K562 (cell line): Measurements from ENCODE around the gene GIMAP8. TPM values are rescaled to one million over a fixed set of nuclear protein-coding genes. Genes with fewer than 3 reads are reported as not detected.

Experiments used
- BDP1 ChIP-seq: IDR thresholded peaks from 3 replicates; pipeline ENCODE4 v1.6.1; 2011; ENCODE audit not compliant: insufficient read length, insufficient read depth
- CAMTA2 ChIP-seq: fragments of 250-450 bp; sonication (Bioruptor Pico); conservative IDR thresholded peaks from 2 replicates; pipeline ENCODE4 v1.5.1; 2022
- CHD7 ChIP-seq: fragments of 200-600 bp; sonication (generic); IDR thresholded peaks from one replicate; pipeline ENCODE4 v1.6.1; 2012; ENCODE audit warnings: mild to moderate bottlenecking, low read depth, low read length, inconsistent platforms
- CXXC5 ChIP-seq: fragments of 250-450 bp; sonication (Bioruptor Pico); IDR thresholded peaks from 2 replicates; pipeline ENCODE4 v1.8.0; 2022; ENCODE audit warnings: inconsistent platforms, mild to moderate bottlenecking, moderate library complexity
- E2F6 ChIP-seq, 2 experiments: IDR thresholded peaks; 2 replicates each; pipeline ENCODE4 v1.6.1; 2011; ENCODE audit warnings: borderline replicate concordance in 1 of 2, control low read depth in 1 of 2, low read depth in 1 of 2, low read length in 1 of 2, mild to moderate bottlenecking in 1 of 2, mixed read lengths in 1 of 2, moderate library complexity in 1 of 2; ENCODE audit not compliant: insufficient read depth in 1 of 2, insufficient read length in 1 of 2, poor library complexity in 1 of 2, severe bottlenecking in 1 of 2; ENCODE audit errors: extremely low read depth in 1 of 2
- FOS ChIP-seq: IDR thresholded peaks from 3 replicates; pipeline ENCODE4 v1.6.1; 2011; ENCODE audit not compliant: insufficient read length; ENCODE audit errors: extremely low read depth
- SPI1 ChIP-seq: IDR thresholded peaks from 2 replicates; pipeline ENCODE4 v1.6.1; 2011; ENCODE audit warnings: low read depth, low read length, control low read depth, borderline replicate concordance
- TFAP4 ChIP-seq: sonication (generic); formaldehyde crosslinking; IDR thresholded peaks from 2 replicates; pipeline ENCODE4 v1.8.0; 2022; ENCODE audit warnings: missing genetic modification reagents, mild to moderate bottlenecking, moderate library complexity, borderline replicate concordance
- TRIM24 ChIP-seq, 2 experiments: fragments of 450-650 bp; IDR thresholded peaks; 2 replicates each; pipeline ENCODE4 v1.6.1; 2016
- ZNF140 ChIP-seq: fragments of 250-450 bp; sonication (Bioruptor Pico); IDR thresholded peaks from 2 replicates; pipeline ENCODE4 v1.8.0; 2021; ENCODE audit warnings: moderate library complexity, mild to moderate bottlenecking, inconsistent platforms
- ZNF449 ChIP-seq: fragments of 250-450 bp; sonication (Bioruptor Pico); IDR thresholded peaks from 2 replicates; pipeline ENCODE4 v1.8.0; 2022; ENCODE audit warnings: moderate library complexity, mild to moderate bottlenecking, inconsistent platforms
- ZNF79 ChIP-seq: fragments of 250-450 bp; sonication (Bioruptor Pico); IDR thresholded peaks from 2 replicates; pipeline ENCODE4 v1.4.0; 2020; ENCODE audit warnings: low read depth, mild to moderate bottlenecking, moderate library complexity
- polyA plus RNA-seq, 8 experiments: library from polyadenylated mRNA; depleted of rRNA in 4 of 8; stranded (reverse) in 5 of 8; unstranded in 3 of 8; fragments of >200 nt; fragmentation: Nextera tagmentation in 2 of 8; fragmentation: Illumina TruSeq in 1 of 8; extraction: Ambion mirVana in 2 of 8; extraction: Trizol in 1 of 8; gene quantifications; 2 replicates each; pipeline versions ENCODE4 v1.2.1 to v1.2.3, GENCODE V29; 2011 to 2014; ENCODE audit warnings: inconsistent platforms in 1 of 8, missing spikeins in 1 of 8
- total RNA-seq, 7 experiments: library from RNA; depleted of rRNA in 6 of 7; stranded (reverse); fragments of >200 nt in 6 of 7; fragmentation: Illumina TruSeq in 2 of 7; extraction: Trizol in 2 of 7; gene quantifications; 2 replicates each; pipeline versions ENCODE4 v1.2.1 to v1.2.3, GENCODE V29; 2011 to 2021; ENCODE audit warnings: low replicate concordance in 1 of 7

GIMAP8 gene
- total and polyA plus RNA-seq, 9 of the 15 experiments (the other 6 are each of a cell fraction or from before 2014, with no cell fraction given): not detected

DNA sequence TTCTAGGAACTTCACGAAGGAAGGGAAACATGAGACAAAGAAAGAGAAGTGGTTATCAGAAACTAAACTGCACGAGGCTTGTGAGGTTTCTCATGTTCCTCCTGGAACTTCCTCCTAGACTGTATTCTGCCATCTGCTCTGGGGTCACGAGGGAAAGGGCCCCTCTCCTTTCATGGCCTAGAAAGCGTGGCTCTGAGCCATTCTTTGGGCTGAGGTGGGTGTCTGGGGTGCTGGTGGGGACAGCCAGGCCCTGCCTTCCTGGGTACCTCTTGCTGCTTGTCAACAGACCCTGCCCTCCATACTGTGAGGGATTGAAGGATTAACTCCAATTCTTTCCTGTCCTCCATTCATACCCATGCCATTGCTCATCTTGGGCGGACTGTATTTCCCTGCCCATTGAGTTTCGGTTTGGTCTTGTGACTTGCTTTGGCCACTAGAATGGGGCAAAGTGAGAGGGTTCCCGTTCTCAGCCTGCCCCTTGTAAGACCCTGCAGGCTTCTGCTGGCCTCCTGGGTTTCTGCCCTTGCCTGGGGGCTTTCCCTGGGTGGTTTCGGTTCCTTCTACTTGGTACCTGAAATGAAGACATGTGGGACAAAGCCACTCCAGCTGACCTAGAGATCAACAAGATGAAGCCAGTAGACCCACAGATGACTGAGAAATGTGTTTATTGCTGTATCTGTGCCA is 14.9 kb upstream of the GIMAP8 start (continued):
- TF ChIP-seq CHD7 (no peak), ZNF79 (CRISPR knock-in tag) (no peak), CXXC5 (CRISPR knock-in tag) (no peak), TFAP4 (no peak), E2F6 (IDR thresholded peaks at IDR 0.05; ENCODE audit: borderline replicate concordance in 1 of 2, extremely low read depth in 1 of 2, insufficient read depth in 1 of 2, insufficient read length in 1 of 2, low read depth in 1 of 2, low read length in 1 of 2, poor library complexity in 1 of 2, severe bottlenecking in 1 of 2) (peak in 1 of 2 experiments; percentile 26), TRIM24 (IDR thresholded peaks at IDR 0.05) (no peak), FOS (no peak), SPI1 (no peak), ZNF449 (CRISPR knock-in tag) (peak; percentile 80), ZNF140 (no peak), BDP1 (no peak), CAMTA2 (no peak)
